Neutrophil (primary cell): Measurements from ENCODE around the gene HOXC9.
A peak's percentile ranks its signal among the peaks of the same experiment; 100 is the strongest.

Experiments used
- H3K27ac ChIP-seq: fragments of 200-600 bp; sonication (generic); 2 replicates; pipeline ENCODE4 v1.5.1; 2016; ENCODE audit warnings: mild to moderate bottlenecking, moderate library complexity
- H3K27me3 ChIP-seq: fragments of 200-600 bp; sonication (generic); 2 replicates; pipeline ENCODE4 v1.6.0; 2016; ENCODE audit warnings: mild to moderate bottlenecking
- H3K36me3 ChIP-seq: fragments of 200-600 bp; sonication (generic); 2 replicates; pipeline ENCODE4 v1.5.1; 2017
- H3K4me1 ChIP-seq, 2 experiments: fragments of 200-600 bp in 1 of 2; sonication (generic) in 1 of 2; 1 replicate in 1 of 2; 2 replicates in 1 of 2; pipeline versions ENCODE4 v1.5.1 to v1.6.1; 2013 to 2016; ENCODE audit warnings: low read depth in 1 of 2, low read length in 1 of 2, mild to moderate bottlenecking in 1 of 2, moderate library complexity in 1 of 2; ENCODE audit not compliant: control insufficient read depth in 1 of 2, insufficient read depth in 1 of 2
- H3K4me3 ChIP-seq, 2 experiments: fragments of 200-600 bp in 1 of 2; sonication (generic) in 1 of 2; 1 replicate in 1 of 2; 2 replicates in 1 of 2; pipeline ENCODE4 v1.5.1; 2013 to 2016; ENCODE audit warnings: low read depth in 1 of 2, low read length in 1 of 2, mild to moderate bottlenecking in 1 of 2, moderate library complexity in 1 of 2
- H3K9me3 ChIP-seq: fragments of 200-600 bp; sonication (generic); 2 replicates; pipeline ENCODE4 v1.5.1; 2016
- CTCF ChIP-seq: fragments of 200-600 bp; sonication (generic); IDR thresholded peaks from 2 replicates; pipeline ENCODE4 v1.5.1; 2016; ENCODE audit warnings: antibody characterized with exemption

HOXC9 gene

GRCh38 chr12:54004841-54005530 is 5.0 kb downstream of the HOXC9 start:
- Histone ChIP-seq H3K27ac (no peak overlapping the region), H3K4me1 (peaks cover 21 to 32% of the 10 kb centered on the region in 2 experiments), H3K9me3 (no peaks in the 10 kb centered on the region), H3K36me3 (no peaks in the 10 kb centered on the region), H3K27me3 (peaks cover 100% of the 10 kb centered on the region), H3K4me3 (no peak overlapping the region)
- no peak for TF ChIP-seq CTCF

- Histone ChIP-seq H3K27ac (no peak overlapping the region), H3K4me3 (no peak overlapping the region), H3K4me1 (peaks cover 21 to 27% of the 10 kb centered on the region in 2 experiments), H3K36me3 (no peaks in the 10 kb centered on the region), H3K27me3 (peaks cover 100% of the 10 kb centered on the region), H3K9me3 (no peaks in the 10 kb centered on the region)
- TF ChIP-seq CTCF = no peak
These were observed 5.5 kb downstream of the HOXC9 start for GRCh38 chr12:54005531-54005852.

GRCh38 chr12:54005853-54006558 is 6.0 kb downstream of the HOXC9 start:
- peaks cover 100% of the 10 kb centered on the region for H3K27me3 ChIP-seq
- TF ChIP-seq CTCF = peak; percentile 93
- H3K9me3 ChIP-seq = no peaks in the 10 kb centered on the region
- H3K36me3 ChIP-seq = no peaks in the 10 kb centered on the region
- H3K4me1 ChIP-seq = peaks cover 21 to 26% of the 10 kb centered on the region in 2 experiments
- H3K4me3 ChIP-seq = peak overlapping the region; percentile 56 to 65
- H3K27ac ChIP-seq = no peak overlapping the region

- H3K36me3 ChIP-seq = no peaks in the 10 kb centered on the region
- peaks cover 21 to 26% of the 10 kb centered on the region in 2 experiments for H3K4me1 ChIP-seq
- no peak for TF ChIP-seq CTCF
- H3K4me3 ChIP-seq = peak overlapping the region; percentile 56 to 65
- peaks cover 100% of the 10 kb centered on the region for H3K27me3 ChIP-seq
- no peak overlapping the region for H3K27ac ChIP-seq
- no peaks in the 10 kb centered on the region for H3K9me3 ChIP-seq
These were observed 6.7 kb downstream of the HOXC9 start for GRCh38 chr12:54006559-54007220.

- H3K4me1 ChIP-seq = peaks cover 21 to 26% of the 10 kb centered on the region in 2 experiments
- H3K27me3 ChIP-seq = peaks cover 100% of the 10 kb centered on the region
- H3K9me3 ChIP-seq = no peaks in the 10 kb centered on the region
- no peak overlapping the region for H3K4me3 ChIP-seq
- H3K36me3 ChIP-seq = no peaks in the 10 kb centered on the region
- TF ChIP-seq CTCF = no peak
- no peak overlapping the region for H3K27ac ChIP-seq
These were observed 7.7 kb downstream of the HOXC9 start for GRCh38 chr12:54007538-54008259.
